Right atrium auricular region (tissue), 2 donors: ENCODE data around the gene RITA1. TPM values are rescaled to one million over a fixed set of nuclear protein-coding genes. Genes with fewer than 3 reads are reported as not detected.

Experiments used
- DNase-seq: peaks from one replicate; pipeline ENCODE4 v3.0.0-alpha.2; 2019; ENCODE audit warnings: low spot score
- H3K27ac ChIP-seq, 2 donors: fragments of 200-600 bp; sonication (generic); 1 replicate in 1 of 2; 2 replicates in 1 of 2; pipeline ENCODE4 v1.5.1; 2016 to 2019
- H3K27me3 ChIP-seq, 2 donors: fragments of 200-600 bp; sonication (generic); one replicate each; pipeline versions ENCODE4 v1.5.1 to v1.6.0; 2017 to 2019
- H3K36me3 ChIP-seq: fragments of 200-600 bp; sonication (generic); one replicate; pipeline ENCODE4 v1.5.1; 2016
- H3K4me1 ChIP-seq, 2 donors: fragments of 200-600 bp; sonication (generic); one replicate each; pipeline versions ENCODE4 v1.5.1 to v1.6.0; 2017 to 2019
- H3K4me3 ChIP-seq, 2 donors: fragments of 200-600 bp; sonication (generic); 1 replicate in 1 of 2; 2 replicates in 1 of 2; pipeline ENCODE4 v1.5.1; 2017 to 2019; ENCODE audit warnings: mild to moderate bottlenecking in 1 of 2, moderate library complexity in 1 of 2
- H3K9me3 ChIP-seq, 2 donors: fragments of 200-600 bp; sonication (generic); one replicate each; pipeline ENCODE4 v1.5.1; 2019
- total RNA-seq, 2 donors: library from RNA; depleted of rRNA; stranded (reverse); fragments of >200 nt; gene quantifications; one replicate each; pipeline ENCODE4 v1.1.0, GENCODE V29; 2016
- TF ChIP-seq, protein P1 (sequence below), 2 donors: fragments of 200-600 bp; sonication (generic); IDR thresholded peaks; one replicate each; pipeline ENCODE4 v1.5.1; 2019; ENCODE audit warnings: antibody characterized with exemption in 2 of 2

Gene RITA1
- total RNA-seq, 2 donors from 2014 or later, result 18.2 to 25.4 TPM

DNA sequence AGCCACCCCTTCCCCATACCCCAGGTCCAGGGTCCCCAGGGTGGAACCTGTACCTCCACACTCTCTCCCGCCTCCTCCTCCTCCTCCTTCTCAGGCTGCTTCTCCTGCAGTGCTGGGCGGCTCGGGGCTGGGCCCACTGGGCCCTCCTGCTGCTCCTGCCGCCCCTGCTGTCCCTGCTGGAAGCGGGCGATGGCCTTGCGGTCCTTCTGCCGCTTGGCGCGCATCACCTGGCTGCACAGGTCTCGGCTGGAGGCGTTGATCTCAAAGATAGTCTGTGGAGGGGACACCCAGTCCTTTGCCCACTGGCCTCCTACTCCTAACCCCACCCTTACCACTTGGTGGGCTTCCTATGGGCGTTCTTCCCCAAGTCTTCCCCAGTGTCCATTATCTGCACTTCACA lies 21.5 kb upstream of the RITA1 start:
- TF ChIP-seq, protein P1, sequence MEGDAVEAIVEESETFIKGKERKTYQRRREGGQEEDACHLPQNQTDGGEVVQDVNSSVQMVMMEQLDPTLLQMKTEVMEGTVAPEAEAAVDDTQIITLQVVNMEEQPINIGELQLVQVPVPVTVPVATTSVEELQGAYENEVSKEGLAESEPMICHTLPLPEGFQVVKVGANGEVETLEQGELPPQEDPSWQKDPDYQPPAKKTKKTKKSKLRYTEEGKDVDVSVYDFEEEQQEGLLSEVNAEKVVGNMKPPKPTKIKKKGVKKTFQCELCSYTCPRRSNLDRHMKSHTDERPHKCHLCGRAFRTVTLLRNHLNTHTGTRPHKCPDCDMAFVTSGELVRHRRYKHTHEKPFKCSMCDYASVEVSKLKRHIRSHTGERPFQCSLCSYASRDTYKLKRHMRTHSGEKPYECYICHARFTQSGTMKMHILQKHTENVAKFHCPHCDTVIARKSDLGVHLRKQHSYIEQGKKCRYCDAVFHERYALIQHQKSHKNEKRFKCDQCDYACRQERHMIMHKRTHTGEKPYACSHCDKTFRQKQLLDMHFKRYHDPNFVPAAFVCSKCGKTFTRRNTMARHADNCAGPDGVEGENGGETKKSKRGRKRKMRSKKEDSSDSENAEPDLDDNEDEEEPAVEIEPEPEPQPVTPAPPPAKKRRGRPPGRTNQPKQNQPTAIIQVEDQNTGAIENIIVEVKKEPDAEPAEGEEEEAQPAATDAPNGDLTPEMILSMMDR (IDR thresholded peaks at IDR 0.05), result no peak
- Histone ChIP-seq H3K27ac (no peak overlapping the region), H3K36me3 (peaks cover 94% of the 10 kb centered on the region), H3K27me3 (no peaks in the 10 kb centered on the region), H3K4me3 (no peak overlapping the region), H3K4me1 (no peaks in the 10 kb centered on the region), H3K9me3 (no peaks in the 10 kb centered on the region)
- no peak for DNase-seq

DNA sequence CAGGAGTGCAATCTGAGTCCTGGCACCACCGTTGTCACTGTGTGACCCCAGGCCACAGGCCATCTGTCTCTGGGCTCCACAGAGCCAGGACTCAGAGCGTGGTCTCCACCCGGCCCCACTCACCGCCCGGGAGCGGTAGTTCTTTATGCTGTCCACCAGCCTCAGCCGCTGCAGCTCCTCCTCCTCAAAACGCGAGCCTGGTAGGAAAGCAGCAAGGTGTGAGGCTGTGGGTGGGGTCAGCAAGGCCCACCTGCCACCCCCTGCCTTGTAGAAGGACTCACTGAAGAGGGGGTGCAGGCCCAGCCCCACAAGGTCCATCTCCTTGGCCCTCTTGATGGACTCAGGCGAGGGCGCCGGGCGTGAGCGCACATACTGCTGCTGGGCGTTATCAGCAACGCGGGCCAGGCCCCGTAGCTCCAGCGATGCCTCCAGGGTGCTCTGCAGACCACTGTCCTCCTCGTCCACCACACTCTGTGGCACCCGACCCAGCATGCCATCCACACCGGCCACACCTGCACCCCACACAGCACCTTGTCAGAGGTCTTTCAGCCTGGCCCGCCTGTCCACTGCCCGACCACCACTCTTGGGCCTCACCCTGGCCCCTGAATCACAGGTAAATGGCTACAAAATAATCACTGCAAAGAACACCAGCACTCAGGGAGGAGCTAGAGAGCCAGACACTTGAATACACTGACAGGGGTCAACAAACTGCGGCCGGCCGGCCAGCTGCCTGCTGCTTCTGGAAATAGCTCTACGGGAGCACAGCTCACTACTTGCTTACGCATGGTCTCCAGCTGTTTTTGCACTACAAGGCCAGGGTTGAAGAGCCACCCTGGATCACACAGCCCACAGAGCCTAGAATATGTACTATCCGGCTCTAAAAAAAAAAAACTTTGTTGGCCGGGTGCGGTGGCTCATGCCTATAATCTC lies 19.7 kb upstream of the RITA1 start:
- TF ChIP-seq, protein P1 (IDR thresholded peaks at IDR 0.05), result no peak
- H3K4me1 ChIP-seq, result no peaks in the 10 kb centered on the region
- H3K27me3 ChIP-seq, result no peaks in the 10 kb centered on the region

DNA sequence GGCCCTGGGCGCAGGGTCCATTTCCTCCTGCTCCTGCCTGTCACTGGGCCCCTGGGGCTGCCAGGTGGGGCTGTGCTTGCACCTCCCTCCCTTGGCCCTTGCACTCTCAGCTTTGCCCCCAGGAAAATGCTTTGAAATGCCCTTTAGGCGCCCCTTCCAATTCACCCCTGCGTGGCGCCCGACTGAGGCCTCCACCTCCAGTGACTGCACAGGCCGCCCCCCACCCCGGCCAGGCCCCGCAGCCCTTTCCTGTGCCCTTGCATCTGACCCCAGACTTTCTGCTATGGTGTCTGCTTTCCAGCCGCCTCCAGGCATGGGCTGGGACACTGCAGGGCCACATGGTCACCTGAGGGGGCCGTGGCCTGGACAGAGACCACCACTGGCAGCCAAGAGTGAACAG lies 17.7 kb upstream of the RITA1 start:
- no peaks in the 10 kb centered on the region for H3K27me3 ChIP-seq
- TF ChIP-seq, protein P1 (IDR thresholded peaks at IDR 0.05), result no peak
- H3K36me3 ChIP-seq, result peaks cover 95% of the 10 kb centered on the region
- no peaks in the 10 kb centered on the region for H3K4me1 ChIP-seq
- no peak overlapping the region for H3K4me3 ChIP-seq
- no peak for DNase-seq
- no peaks in the 10 kb centered on the region for H3K9me3 ChIP-seq
- no peak overlapping the region for H3K27ac ChIP-seq

More for the DNA sequence above, 19.7 kb upstream of the RITA1 start:
- Histone ChIP-seq H3K9me3 (no peaks in the 10 kb centered on the region), H3K4me3 (no peak overlapping the region), H3K36me3 (peaks cover 95% of the 10 kb centered on the region), H3K27ac (no peak overlapping the region)
- no peak for DNase-seq

DNA sequence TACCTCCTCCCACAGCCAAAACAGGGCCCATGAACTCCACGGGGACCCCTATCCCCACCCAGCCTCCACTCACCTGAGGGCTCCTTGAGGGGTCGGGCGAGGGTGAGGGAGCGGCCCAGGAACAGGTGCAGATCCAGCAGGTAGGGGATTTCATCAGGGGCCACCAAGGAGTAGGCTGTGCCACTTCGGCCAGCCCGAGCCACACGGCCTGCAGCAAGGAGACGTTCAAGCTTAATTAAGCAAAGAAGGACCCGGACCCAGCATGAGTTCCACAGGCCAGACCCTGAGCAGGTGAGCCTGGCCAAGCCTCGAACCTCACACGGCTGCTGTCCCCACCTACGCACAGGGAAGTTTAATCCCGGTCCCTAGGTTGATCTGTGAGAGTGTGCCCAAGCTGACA lies 15.8 kb upstream of the RITA1 start:
- H3K4me3 ChIP-seq, result no peak overlapping the region
- H3K4me1 ChIP-seq, result no peaks in the 10 kb centered on the region
- no peaks in the 10 kb centered on the region for H3K9me3 ChIP-seq
- peaks cover 99% of the 10 kb centered on the region for H3K36me3 ChIP-seq
- H3K27ac ChIP-seq, result no peak overlapping the region
- DNase-seq, result no peak
- TF ChIP-seq, protein P1 (IDR thresholded peaks at IDR 0.05), result no peak
- no peaks in the 10 kb centered on the region for H3K27me3 ChIP-seq

DNA sequence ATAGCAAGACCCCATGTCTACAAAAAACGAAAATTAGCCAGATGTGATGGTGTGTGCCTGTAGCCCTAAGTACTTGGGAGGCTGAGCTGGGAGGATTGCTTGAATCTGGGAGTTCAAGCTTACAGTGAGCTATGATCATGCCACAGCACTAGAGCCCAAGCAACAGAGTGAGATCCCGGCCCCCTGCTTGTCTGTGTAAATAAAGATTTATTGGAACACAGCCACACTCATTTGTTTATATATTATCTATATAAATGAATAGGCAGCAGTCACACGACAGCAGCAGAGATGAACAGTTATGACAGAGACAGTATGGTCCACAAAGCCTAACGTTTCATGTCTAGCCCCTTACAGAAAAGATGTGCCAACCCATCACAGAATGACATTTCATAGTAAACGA lies 15.1 kb upstream of the RITA1 start:
- TF ChIP-seq, protein P1 (IDR thresholded peaks at IDR 0.05), result no peak
- Histone ChIP-seq H3K27me3 (no peaks in the 10 kb centered on the region), H3K36me3 (peaks cover 96% of the 10 kb centered on the region), H3K4me3 (no peak overlapping the region), H3K27ac (no peak overlapping the region), H3K4me1 (no peaks in the 10 kb centered on the region), H3K9me3 (no peaks in the 10 kb centered on the region)
- no peak for DNase-seq
